Measurements from ENCODE around the gene UBXN6. TPM values are rescaled to one million over a fixed set of nuclear protein-coding genes. Genes with fewer than 3 reads are reported as not detected.

The UBXN6 gene
- total and polyA plus RNA-seq, 12 donors = 90.6 to 131 (median 106) TPM

DNA sequence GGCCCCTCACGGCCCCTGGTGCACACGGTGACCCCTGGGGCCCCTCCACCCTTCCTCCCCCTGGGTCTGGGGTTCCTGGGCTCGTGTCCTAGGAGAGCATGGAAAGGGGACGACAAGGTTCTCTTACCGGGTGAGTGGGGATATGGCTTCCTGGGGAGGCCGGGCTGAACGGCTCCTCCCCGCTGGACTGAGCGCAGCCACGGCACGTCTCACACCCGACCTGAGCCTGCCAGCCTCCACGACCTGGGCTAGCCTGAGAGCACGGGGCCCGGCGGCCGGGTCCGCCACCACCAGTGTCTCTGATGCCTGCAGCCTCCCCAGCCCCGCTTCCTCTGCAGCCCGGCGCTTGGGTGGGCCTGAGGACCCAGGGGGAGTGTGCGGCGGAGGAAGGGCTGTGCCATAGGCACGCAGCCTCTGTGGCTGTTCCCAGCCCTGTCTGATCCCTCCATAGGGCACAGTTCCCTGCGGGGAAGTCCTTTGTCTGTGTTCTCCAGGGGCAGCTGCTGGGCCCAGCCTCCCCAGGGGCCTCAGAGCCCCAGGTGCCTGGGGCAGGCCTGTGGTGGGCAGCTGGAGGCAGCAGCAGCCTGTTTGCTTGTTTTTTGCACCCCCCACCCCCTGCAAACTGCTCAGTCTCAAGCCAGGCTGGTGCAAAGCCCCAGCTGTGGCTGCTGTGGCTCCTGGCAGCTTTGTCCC is 45.7 kb upstream of the UBXN6 start:
- H3K36me3 ChIP-seq = peaks cover 0 to 100% (median 64%) of the 10 kb centered on the region in 9 donors
- no peaks in the 10 kb centered on the region for H3K9me3 ChIP-seq
- no peak overlapping the region for H3K4me3 ChIP-seq
- H3K27ac ChIP-seq = no peak overlapping the region
- H3K27me3 ChIP-seq = no peaks in the 10 kb centered on the region
- WGBS, 2 donors = 89 to 93% methylated on average over 24 to 25 of the region's 25 CpGs
- ATAC-seq = peak in 2 of 8 donors; percentile 2 to 14
- peaks cover 0 to 18% (median 11%) of the 10 kb centered on the region in 9 donors for H3K4me1 ChIP-seq
- TF ChIP-seq CTCF (IDR thresholded peaks at IDR 0.05) = no peak
- no peak for DNase-seq
- intact Hi-C loops (cut with DNase I) = no loop called here

DNA sequence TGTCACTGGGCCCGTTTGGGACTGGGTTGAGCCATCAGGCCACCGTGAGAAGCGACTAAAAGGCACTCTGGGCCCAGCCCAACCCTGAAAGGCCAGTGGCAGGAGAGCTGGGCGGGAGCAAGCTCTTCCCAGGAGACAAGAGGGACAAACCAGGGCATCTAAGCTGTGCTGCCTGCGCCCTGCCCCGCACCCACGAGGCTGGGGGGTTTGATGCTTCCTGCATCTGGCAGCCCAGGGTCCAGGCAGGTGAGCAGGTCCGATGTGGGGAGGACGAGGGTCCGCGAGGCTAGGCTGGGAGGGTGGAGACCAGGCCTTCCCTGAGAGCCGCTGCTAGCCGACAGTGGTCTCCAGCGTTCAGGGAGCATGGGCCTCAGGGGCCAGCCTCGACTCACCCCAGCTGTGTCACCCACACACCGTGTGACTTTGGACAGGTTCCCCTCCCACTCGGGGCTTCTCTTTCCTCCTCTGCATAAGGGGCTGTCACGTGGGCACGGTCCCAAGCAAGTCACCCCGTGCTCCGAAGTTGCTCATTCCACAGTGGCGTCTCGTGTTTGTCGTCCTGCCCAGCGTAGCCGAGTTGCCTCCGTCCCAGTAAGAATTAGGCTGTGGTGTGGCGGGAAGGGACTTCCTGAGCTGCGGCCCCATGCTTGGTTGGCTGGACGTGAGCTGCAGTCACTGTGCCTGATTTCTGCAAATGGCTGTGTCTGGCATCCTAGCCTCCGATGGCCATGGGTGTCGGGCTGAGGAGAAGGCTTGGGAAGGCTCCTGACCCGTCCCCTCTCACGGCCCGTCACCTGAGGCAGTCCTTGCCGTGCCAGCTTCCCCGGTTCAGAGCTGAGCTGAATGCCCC is 44.9 kb upstream of the UBXN6 start:
- peaks cover 0 to 11% (median 6%) of the 10 kb centered on the region in 9 donors for H3K4me1 ChIP-seq
- ATAC-seq (no peak), DNase-seq (no peak)
- intact Hi-C loops (cut with DNase I) = no loop called here
- no peaks in the 10 kb centered on the region for H3K9me3 ChIP-seq
- peak overlapping the region in 2 of 10 donors; percentile 28 to 53 for H3K27ac ChIP-seq
- no peaks in the 10 kb centered on the region for H3K27me3 ChIP-seq
- peaks cover 0 to 100% (median 65%) of the 10 kb centered on the region in 9 donors for H3K36me3 ChIP-seq
- TF ChIP-seq CTCF (IDR thresholded peaks at IDR 0.05) = no peak
- WGBS, 2 donors = 81 to 87% methylated on average over 37 of the region's 37 CpGs
- H3K4me3 ChIP-seq = no peak overlapping the region

GRCh38 chr19:4501691-4502090 is 44.1 kb upstream of the UBXN6 start:
- no peaks in the 10 kb centered on the region for H3K27me3 ChIP-seq
- intact Hi-C loops (cut with DNase I) = no loop called here
- H3K36me3 ChIP-seq = peaks cover 0 to 100% (median 62%) of the 10 kb centered on the region in 9 donors
- 80 to 87% methylated on average over 25 of the region's 25 CpGs for WGBS, 2 donors
- DNase-seq = no peak
- H3K4me1 ChIP-seq = peaks cover 0 to 6% (median 0%) of the 10 kb centered on the region in 9 donors
- no peak for TF ChIP-seq CTCF (IDR thresholded peaks at IDR 0.05)
- peak overlapping the region in 4 of 10 donors; percentile 3 to 53 (median 18) for H3K27ac ChIP-seq
- H3K9me3 ChIP-seq = no peaks in the 10 kb centered on the region
- ATAC-seq = peak in 2 of 8 donors; percentile 1 to 2
- no peak overlapping the region for H3K4me3 ChIP-seq

- intact Hi-C loops (cut with DNase I) = no loop called here
- no peak for DNase-seq
- no peak for TF ChIP-seq CTCF (IDR thresholded peaks at IDR 0.05)
- H3K9me3 ChIP-seq = no peaks in the 10 kb centered on the region
- no peak overlapping the region for H3K4me3 ChIP-seq
- peaks cover 0 to 100% (median 55%) of the 10 kb centered on the region in 9 donors for H3K36me3 ChIP-seq
- 94 to 96% methylated on average over 29 of the region's 29 CpGs for WGBS, 2 donors
- H3K4me1 ChIP-seq = no peaks in the 10 kb centered on the region
- peak in 3 of 8 donors; percentile 3 to 4 (median 4) for ATAC-seq
- H3K27ac ChIP-seq = peak overlapping the region in 3 of 10 donors; percentile 3 to 53 (median 28)
- H3K27me3 ChIP-seq = no peaks in the 10 kb centered on the region
Observed at GRCh38 chr19:4500841-4501591, 43.4 kb upstream of the UBXN6 start.

All from heart right ventricle (tissue), 16 donors.